MCF 10A (cell line): ENCODE data around the gene IFNL4. TPM values are rescaled to one million over a fixed set of nuclear protein-coding genes. Genes with fewer than 3 reads are reported as not detected.
"Not testable (repeated sequence)": the region's sequence is repeated elsewhere in the genome, so short reads cannot be mapped to it uniquely, and the experiment has no call there.

Experiments used
- BruUV-seq: library from RNA; stranded (reverse); fragments of 400-500 nt; replicated peaks from 2 replicates; lab custom pipeline; 2021; lab: Mats Ljungman, UMichigan
- CTCF ChIA-PET: fragments of 300-600 bp; sonication (Branson Sonifier 250); formaldehyde crosslinking; extraction: SDS; loops from one replicate; lab custom pipeline; 2021; ENCODE audit warnings: antibody characterized with exemption, inconsistent platforms; lab: Yijun Ruan, JAX
- POLR2A ChIA-PET: fragments of 300-600, 350-650 bp; sonication (Branson Sonifier 250); formaldehyde crosslinking; extraction: SDS; loops from one replicate; lab custom pipeline; 2020; ENCODE audit warnings: antibody characterized with exemption, inconsistent platforms; lab: Yijun Ruan, JAX
- DNase-seq: peaks from one replicate; pipeline ENCODE4 v3.0.0-alpha.2; 2018; ENCODE audit not compliant: unreplicated experiment
- H3K27ac Mint-ChIP-seq: one replicate; pipeline ENCODE4 v1.8.0; 2022; ENCODE audit warnings: mild to moderate bottlenecking, low read depth, mixed read lengths; ENCODE audit not compliant: unreplicated experiment
- H3K27me3 Mint-ChIP-seq: one replicate; pipeline ENCODE4 v1.8.0; 2022; ENCODE audit warnings: mixed read lengths; ENCODE audit not compliant: insufficient read depth, unreplicated experiment
- H3K36me3 Mint-ChIP-seq: one replicate; pipeline ENCODE4 v1.8.0; 2022; ENCODE audit warnings: mild to moderate bottlenecking, moderate library complexity, mixed read lengths; ENCODE audit not compliant: insufficient read depth, unreplicated experiment
- H3K4me1 Mint-ChIP-seq: one replicate; pipeline ENCODE4 v1.8.0; 2022; ENCODE audit warnings: mixed read lengths; ENCODE audit not compliant: insufficient read depth, unreplicated experiment
- H3K4me3 Mint-ChIP-seq: one replicate; pipeline ENCODE4 v1.8.0; 2022; ENCODE audit warnings: mild to moderate bottlenecking, moderate library complexity, mixed read lengths; ENCODE audit not compliant: unreplicated experiment
- H3K9me3 Mint-ChIP-seq: one replicate; pipeline ENCODE4 v1.8.0; 2022; ENCODE audit warnings: mixed read lengths; ENCODE audit not compliant: unreplicated experiment
- intact Hi-C: fragments of 100-400 bp; cut with micrococcal nuclease; formaldehyde crosslinking; loops from 2 replicates; pipeline ENCODE4 v1.14.1; 2022
- total RNA-seq: library from RNA; stranded (reverse); gene quantifications from 2 replicates; pipeline ENCODE4 v1.2.3, GENCODE V29; 2022
- TF ChIP-seq, protein P1 (sequence below): fragments of 200-600 bp; IDR thresholded peaks from one replicate; pipeline ENCODE4 v1.8.0; 2022; ENCODE audit warnings: antibody characterized with exemption, mild to moderate bottlenecking; ENCODE audit not compliant: unreplicated experiment

IFNL4 gene
- total RNA-seq, 1 experiment from 2014 or later, result not detected

DNA sequence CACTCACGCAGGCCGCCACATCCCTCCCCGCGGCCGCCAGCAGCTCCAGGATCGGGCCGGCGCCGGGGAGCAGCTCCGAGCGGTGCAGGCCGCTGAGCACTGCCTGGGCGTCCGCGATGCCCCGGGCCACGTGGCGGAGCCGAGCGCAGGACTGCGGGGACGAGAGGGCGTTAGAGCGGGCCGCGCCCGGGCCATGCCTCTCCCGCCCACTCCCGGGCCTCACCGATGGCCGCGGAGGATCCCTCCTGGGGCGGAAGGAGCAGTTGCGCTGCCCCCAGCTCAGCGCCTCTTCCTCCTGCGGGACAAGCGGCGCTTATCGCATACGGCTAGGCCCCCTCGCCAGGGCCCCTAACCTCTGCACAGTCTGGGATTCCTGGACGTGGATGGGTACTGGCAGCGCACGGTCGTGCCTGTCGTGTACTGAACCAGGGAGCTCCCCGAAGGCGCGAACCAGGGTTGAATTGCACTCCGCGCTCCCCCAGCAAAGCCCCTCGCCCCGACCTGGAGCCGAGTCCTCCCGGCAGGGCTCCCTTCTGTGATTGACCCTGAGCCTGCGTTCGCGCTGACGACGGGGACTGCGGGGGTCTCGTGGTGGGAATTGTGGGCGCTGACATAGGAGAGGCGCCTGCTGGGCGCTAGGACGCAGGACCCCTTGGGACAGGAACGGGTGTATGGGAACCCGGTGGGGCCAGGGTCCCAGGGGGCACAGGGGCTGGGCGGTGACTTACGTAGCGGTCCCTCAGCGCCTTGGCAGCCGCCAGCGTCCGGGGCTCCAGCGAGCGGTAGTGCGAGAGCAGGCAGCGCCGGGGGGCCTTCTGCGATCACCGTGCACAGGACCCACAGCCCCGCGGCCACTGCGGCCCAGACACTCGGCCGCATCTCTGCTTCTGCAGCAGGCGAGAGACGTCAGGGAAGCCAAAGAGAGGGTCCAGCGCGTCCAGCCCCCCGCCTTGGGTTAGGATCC is 673 bp downstream of the IFNL4 start:
- Mint-ChIP-seq H3K9me3 (no peaks in the 10 kb centered on the region), H3K4me1 (no peaks in the 10 kb centered on the region), H3K4me3 (no peak overlapping the region), H3K27me3 (peaks cover 33% of the 10 kb centered on the region), H3K27ac (no peak overlapping the region), H3K36me3 (no peaks in the 10 kb centered on the region)
- ChIA-PET CTCF (no interaction called here), POLR2A (no interaction called here)
- DNase-seq, result no peak
- no TSS peak for BruUV-seq
- intact Hi-C loops, result no loop called here
- TF ChIP-seq, protein P1, sequence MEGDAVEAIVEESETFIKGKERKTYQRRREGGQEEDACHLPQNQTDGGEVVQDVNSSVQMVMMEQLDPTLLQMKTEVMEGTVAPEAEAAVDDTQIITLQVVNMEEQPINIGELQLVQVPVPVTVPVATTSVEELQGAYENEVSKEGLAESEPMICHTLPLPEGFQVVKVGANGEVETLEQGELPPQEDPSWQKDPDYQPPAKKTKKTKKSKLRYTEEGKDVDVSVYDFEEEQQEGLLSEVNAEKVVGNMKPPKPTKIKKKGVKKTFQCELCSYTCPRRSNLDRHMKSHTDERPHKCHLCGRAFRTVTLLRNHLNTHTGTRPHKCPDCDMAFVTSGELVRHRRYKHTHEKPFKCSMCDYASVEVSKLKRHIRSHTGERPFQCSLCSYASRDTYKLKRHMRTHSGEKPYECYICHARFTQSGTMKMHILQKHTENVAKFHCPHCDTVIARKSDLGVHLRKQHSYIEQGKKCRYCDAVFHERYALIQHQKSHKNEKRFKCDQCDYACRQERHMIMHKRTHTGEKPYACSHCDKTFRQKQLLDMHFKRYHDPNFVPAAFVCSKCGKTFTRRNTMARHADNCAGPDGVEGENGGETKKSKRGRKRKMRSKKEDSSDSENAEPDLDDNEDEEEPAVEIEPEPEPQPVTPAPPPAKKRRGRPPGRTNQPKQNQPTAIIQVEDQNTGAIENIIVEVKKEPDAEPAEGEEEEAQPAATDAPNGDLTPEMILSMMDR, result no peak

DNA sequence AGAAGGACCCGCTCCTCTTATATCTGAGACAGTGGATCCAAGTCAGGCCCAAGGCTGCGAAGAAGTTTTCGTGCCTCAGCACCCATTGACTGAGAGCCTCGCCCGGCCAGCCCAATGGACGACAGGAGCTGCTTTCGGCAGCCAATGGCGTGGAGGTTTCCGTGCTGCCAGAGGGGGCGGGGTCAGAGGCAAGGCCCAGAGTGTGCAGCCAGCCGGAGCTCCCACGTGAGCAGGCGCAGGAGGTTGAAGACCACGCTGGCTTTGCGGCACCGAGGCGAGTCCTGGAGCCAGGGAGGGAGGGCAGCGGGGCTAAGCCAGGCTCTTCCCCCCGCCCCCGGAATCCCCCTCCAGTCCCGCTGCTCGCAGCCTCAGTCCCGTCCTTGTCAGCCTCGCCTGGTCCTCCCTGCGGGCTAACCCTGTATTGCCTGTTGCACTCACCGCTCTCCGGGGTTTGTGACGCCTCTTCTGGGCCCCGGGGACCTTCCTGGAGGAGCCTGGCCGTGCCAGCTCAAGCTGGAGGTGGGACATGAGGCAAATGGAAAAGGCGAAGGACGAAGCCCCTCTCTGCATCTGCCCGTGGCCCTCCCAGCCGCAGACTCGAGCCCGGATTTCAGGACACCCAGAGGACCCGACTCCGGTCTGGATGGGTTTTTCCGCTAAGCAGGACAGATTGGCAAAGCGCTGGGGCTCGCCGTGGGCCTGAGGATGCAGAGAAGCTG is 1.5 kb downstream of the IFNL4 start:
- Mint-ChIP-seq H3K4me3 (no peak overlapping the region), H3K9me3 (no peaks in the 10 kb centered on the region), H3K27me3 (peaks cover 27% of the 10 kb centered on the region), H3K4me1 (no peaks in the 10 kb centered on the region), H3K27ac (no peak overlapping the region), H3K36me3 (no peaks in the 10 kb centered on the region)
- ChIA-PET CTCF (no interaction called here), POLR2A (no interaction called here)
- TF ChIP-seq, protein P1, result no peak
- intact Hi-C loops, result no loop called here
- no peak for DNase-seq
- no TSS peak for BruUV-seq

DNA sequence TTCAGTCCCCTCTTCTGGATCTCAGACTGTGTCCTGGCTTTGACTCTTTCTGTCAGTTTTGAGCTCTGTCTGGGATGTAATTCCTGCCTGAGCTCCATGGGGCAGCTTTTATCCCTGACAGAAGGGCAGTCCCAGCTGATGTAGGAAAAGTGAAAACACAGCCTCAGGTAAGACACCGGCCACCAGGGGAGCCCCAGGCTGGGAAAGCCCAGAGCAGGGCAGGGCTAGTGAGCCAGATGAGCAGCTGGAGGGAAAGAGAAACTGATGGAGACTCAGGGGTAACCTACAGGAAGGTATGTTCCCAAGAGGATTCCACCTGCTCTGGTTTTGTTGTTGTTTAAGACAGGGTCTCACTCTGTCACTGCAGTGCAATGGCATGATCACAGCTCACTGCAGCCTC is 3.5 kb downstream of the IFNL4 start:
- POLR2A ChIA-PET, H3K36me3 Mint-ChIP-seq, intact Hi-C loops, H3K4me3 Mint-ChIP-seq, H3K4me1 Mint-ChIP-seq, DNase-seq, H3K27ac Mint-ChIP-seq, BruUV-seq, H3K9me3 Mint-ChIP-seq, CTCF ChIA-PET: not testable (repeated sequence)
- peaks cover 20% of the 10 kb centered on the region for H3K27me3 Mint-ChIP-seq

DNA sequence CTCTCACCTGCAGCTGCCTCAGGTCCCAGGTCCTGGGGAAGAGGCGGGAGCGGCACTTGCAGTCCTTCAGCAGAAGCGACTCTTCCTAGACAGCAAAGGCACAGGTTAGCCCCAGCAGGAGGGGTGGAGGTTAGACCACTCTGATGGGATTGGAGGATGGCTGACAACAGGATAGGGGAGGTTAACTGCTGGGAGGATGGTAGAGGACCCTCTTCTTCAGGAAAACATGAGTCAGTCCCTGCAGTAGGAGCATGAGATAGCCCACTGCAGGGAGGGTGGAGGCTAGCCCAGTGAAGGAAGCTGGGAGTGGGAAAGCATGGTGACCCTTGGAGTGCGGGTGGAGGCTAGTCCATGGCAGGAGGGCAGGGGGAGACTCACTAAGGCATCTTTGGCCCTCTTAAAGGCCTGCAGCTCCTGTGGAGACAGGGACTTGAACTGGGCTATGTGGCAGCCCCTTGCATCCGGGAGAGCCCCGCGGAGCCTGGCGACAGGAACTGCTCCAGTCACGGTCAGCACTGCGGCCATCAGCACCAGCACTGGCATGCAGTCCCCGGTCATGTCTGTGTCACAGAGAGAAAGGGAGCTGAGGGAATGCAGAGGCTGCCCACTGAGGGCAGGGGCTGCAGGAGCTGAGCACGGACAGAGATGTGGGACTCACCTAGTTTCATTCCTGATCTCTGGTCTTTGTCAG is 4.1 kb downstream of the IFNL4 start, which contains the start of gene IFNL3:
Gene IFNL3 (minus strand): TSS at position 597 of the 691 bp plus-strand sequence. CDS start 39 bp downstream, at position 558.
- DNase-seq, CTCF ChIA-PET, intact Hi-C loops, H3K4me1 Mint-ChIP-seq, BruUV-seq, H3K9me3 Mint-ChIP-seq, H3K27ac Mint-ChIP-seq, H3K36me3 Mint-ChIP-seq, POLR2A ChIA-PET, H3K4me3 Mint-ChIP-seq: not testable (repeated sequence)
- H3K27me3 Mint-ChIP-seq, result peaks cover 14% of the 10 kb centered on the region

DNA sequence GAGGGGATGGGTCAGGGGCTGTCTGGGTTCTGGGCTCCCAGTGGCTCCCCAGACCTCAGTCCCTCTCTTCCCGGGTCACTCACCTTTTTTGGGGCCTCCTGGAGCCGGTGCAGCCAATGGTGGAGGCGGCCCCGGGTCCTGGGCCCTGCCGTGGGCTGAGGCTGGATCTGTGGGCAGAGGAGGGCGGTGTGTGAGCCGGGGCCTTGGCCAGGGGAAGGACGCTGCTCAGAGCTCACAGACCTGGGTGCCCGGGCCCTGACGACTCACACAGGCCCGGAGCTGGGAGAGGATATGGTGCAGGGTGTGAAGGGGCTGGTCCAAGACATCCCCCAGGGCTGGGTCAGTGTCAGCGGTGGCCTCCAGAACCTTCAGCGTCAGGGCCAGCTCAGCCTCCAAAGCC is 4.9 kb downstream of the IFNL4 start:
- BruUV-seq, DNase-seq, intact Hi-C loops, H3K27ac Mint-ChIP-seq, H3K36me3 Mint-ChIP-seq, H3K4me1 Mint-ChIP-seq, CTCF ChIA-PET, POLR2A ChIA-PET, H3K4me3 Mint-ChIP-seq, H3K9me3 Mint-ChIP-seq: not testable (repeated sequence)
- H3K27me3 Mint-ChIP-seq, result peaks cover 14% of the 10 kb centered on the region
